Dermis blood vessel endothelial cell (primary cell): ENCODE data around the gene CD226. TPM values are rescaled to one million over a fixed set of nuclear protein-coding genes. Genes with fewer than 3 reads are reported as not detected.
"Not testable (repeated sequence)": the region's sequence is repeated elsewhere in the genome, so short reads cannot be mapped to it uniquely, and the experiment has no call there.

ENCODE experiments used
- DNase-seq: peaks from one replicate; pipeline ENCODE4 v3.0.0; 2010
- total RNA-seq: library from RNA; depleted of rRNA; stranded (reverse); fragments of >200 nt; gene quantifications from 2 replicates; pipeline ENCODE4 v1.2.3, GENCODE V29; 2014

The CD226 gene
- total RNA-seq, 1 donor from 2014 or later: 1.0 TPM

DNA sequence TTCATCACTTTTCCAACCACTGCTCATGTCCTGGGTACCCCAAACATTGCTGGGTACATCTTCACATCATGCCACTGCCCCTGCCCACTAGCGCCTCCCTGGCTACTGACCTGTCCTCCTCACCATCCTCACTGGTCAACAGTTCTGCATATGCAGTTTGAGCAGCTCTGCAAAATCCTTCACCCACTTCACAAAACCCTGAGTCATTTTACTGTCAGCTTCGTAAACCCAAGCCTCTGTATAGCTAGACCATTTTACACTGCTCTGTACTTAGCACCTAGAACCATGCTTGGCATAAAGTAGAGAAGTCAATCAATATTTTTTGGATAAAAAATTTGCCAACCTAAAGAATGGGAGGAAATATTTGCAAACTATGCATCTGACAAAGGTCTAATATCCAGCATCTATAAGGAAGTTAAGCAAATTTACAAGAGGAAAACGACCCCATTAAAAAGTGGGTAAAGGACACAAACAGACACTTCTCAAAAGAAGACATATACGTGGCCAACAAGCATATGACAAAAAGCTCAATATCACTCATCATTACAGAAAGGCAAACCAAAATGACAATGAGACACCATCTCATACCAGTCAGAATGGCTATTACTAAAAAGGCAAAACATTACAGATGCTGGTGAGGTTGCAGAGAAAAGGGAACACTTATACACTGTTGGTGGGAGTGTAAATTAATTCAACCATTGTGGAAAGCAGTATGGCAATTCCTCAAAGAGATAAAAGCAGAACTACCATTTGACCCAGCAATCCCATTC, 48.3 kb downstream of the CD226 start:
- DNase-seq: not testable (repeated sequence)

DNA sequence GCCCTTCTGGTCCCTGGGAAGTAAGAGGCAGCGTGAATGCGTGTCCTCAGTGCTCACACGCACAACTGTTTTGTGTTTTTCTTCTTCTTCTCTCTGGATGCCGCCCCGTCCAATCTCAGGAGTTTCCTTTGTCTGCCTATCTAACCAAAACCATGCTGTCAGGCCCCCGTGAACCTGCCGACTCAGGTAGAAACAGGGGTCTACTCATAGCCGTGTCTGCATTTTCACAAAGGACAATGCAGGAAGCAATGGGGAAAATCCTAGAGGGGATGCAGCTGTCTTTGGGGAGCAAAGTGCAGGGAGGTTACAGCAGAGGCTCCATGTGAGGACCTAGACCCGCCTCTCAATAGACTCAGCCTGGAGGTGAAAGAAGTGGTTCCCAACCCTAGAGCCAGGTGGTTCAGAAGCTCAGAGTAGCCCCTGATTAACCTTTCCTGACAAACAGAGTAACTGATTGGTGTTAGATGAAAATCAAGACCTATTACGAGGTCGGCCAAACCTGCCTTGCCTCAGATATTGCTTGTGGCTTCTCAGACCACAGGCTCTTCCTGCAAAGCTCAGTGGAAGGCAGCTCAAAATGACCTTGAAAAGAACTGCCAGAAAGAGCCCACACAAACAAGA, 49.3 kb downstream of the CD226 start:
- no peak for DNase-seq

DNA sequence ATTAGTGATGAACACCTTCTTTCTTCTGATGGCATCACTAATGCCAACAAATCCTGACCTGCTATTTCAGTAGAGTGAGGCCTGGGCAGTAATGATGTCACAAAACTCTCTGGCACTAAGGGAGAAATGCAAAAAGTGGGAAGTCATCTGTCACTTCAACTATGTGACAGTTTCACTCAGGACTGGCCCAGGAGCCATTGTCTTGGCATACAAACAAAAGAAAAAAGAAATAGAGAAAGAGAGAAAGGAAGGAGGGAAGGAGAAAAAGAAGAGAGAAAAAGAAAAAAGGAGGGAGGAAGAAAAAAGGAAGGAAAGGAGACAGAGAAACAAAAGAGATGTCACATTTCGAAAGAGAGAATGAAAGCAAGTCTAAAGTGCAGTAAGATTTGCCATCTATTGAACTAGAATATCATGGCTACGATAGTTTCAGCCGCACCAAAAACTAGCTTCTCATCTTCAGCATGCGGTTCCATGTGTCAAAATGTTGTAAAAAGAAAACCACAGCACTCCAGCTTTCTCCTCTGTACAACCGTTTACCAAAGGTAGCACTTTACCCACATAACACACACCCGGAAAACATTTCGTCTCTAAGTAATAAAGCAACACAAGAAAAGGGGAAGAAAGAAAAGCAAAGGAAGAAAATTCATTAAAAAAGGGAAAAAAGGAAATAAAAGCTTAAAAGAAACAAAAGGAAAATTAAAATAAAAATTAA, 50.1 kb downstream of the CD226 start:
- no peak for DNase-seq

DNA sequence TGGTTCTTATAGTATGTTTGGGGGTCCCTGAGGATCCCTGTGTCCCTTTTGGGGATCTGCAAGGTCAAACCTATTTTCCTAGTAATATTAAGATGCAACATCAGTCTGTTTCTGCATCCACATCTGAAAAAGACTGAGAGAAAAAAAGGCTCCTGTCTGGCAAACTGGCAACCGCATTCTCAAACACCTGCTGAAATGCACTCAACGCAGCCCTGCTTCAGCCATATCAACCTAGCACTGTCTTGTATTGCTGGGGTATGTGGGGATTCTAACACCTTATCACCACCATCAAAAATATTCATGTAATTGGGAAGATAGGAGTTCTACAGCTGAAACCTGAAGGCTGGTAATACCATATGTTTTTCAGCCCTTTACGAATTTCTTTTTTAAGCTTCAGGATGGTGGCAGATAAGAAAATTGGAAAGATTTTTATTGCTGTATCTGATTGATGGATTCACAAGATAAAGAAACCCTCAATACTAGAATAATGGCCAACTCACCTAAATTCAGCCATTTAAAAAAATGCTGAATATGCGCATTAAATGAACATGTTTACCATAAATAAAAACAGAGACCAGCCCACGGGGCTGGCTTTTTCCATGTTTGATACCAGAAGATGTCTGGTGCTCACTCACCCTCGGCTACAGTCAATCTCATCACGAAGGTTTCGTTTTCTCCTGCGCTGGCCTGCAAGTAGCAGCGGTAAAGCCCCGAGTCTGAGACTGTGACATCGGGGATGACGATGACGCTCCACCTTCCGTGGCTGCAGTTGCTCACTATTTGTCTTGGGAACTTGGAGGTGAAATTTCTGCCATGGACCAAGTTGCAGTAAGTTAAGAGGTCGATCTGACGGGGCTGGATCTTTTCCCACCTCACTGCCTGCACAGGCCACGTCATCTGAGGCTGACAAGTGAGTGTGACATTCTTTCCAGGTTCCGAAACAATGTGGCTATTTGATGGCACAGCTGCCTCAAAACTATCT, 52.3 kb downstream of the CD226 start:
- DNase-seq: no peak

DNA sequence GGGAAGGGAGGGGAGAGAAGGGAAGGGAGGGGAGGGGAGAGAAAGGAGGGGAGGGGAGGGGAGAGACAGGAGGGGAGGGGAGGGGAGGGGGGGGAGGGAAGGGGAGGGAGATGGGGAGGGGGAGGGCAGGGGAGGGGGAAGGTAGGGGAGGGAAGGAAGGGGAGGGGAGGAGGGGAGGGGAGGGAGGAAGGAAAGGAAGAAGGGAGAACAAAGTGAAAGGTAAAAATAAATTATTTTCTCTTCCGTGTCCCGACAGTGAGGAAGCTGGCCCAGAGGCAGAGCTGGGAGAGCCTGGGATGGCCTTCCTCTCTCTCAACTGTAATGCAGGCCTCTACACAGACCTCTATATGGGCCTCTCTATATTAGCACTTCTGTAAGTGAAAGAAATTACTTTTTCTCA, 53.2 kb downstream of the CD226 start:
- no peak for DNase-seq

DNA sequence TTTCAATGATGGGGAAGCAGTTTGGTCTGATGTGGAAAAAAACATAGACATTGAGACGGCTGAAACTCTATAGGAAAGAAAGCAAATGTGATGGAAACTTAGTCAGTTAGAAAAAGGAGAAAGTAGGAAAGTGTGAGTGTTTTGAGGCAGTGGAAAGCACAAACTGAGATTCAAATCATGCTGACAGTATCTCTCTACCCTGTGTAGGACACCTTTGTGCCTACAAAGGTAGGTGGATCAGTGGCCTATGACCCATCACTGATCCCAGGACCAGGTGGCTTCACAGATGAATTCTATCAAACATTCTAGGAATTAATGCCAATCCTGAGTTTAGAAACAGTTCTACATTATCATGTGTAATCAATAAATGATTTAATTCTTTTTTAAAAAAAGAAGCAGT, 57.1 kb downstream of the CD226 start:
- DNase-seq: no peak

DNA sequence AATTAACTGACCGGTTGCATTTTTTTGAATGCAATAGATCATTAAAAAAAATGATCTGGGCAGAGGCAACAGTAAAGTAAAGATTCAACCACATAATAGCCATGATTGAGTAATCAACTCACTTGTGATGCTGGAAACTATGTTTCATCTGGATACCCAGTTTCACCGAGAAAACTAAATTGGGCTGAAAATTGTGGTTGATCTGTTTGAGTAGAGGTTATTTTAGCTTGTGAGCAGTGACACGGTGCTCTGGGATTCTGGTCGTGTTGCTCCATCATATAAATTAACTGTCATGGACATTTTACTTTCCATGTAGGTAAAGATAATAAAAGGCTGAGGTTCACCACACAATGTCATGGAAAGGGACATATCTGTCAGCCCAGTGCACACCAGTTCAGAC, 58.7 kb downstream of the CD226 start:
- no peak for DNase-seq

DNA sequence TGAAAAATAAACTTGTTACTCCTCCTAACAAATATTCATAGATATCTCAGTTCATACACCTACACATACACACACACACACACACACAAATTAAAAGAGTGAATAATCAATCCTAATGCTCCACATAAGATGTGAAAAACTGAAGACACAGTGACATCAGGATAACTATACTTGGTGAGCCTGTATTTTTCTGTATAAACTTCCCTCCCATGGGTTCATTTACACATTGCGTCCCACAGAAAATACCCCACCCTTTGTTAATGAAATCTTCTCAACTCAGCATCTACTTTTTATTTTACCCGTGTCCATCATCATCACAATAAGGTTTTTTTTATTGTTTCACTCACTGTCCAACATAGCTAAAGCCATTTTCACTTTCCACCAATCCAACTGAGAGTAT, 60.4 kb downstream of the CD226 start:
- DNase-seq: no peak

DNA sequence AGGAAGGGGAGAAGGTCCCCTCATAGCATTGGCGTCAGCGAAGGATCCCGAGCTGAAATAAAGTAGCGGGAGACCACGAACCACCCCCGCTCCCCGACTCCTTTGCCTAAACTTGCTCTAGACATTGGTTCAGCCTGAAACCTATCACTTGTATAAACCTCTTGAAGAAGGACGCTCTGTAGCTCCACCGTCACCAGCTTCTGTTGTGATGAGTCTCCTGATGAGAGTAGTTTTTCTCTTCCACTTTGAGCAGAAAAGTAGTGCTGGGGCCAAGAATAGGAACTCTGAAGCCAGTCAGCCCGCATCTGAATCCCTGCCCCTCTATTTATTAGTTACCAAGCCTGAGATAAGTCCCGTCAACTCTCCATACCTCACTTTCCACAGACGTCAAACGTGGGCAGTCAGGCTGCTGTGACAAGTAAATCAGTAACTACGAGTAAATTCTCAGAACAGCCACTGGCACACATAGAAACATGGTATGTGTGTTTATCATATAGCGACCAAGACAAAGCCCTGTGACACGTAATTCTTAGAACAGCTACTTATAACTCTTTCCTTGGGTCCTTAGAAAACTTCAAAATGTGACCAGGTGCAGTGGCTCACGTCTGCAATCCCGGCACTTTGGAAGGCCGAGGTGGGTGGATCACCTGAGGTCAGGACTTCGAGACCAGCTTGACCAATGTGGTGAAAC, 61.7 kb downstream of the CD226 start:
- no peak for DNase-seq

DNA sequence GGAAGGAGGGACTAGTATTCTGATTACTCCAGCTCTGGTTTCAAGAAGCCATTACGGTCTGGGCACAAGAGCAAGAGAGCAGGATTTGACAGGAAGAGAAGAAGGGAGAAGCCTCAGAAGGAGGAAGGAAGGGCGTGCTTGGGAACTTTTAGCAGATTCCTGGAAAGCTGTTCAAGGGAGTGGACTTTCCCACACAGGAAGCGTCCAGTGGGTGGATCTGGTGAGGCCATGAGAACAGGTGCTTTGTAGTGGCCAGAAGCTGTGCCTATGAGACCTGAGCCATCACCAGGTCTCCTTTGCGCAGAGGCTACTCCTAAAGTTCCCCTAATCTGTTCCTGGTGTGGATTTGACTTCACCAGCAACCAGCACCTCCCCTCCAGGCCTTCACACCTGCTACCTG, 62.3 kb downstream of the CD226 start:
- no peak for DNase-seq

DNA sequence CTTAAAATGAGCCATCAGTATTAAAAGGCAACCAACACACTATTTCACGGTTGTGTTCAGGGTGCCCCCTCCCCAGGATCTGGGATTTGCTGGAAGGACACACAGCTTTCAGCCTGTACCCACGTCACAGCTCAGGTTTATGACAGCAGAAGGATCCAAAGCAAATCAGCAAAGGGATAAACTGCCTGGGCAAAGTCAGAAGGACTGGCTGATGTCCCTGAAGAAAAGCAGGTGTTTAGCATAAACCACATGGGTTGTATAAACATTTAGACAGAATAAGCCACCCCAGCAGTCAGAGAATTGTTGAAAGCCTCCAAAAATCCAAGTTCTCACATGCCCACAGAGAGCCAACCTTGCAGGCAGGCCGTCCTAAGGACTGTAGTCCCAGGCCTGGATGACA, 63.9 kb downstream of the CD226 start:
- no peak for DNase-seq

DNA sequence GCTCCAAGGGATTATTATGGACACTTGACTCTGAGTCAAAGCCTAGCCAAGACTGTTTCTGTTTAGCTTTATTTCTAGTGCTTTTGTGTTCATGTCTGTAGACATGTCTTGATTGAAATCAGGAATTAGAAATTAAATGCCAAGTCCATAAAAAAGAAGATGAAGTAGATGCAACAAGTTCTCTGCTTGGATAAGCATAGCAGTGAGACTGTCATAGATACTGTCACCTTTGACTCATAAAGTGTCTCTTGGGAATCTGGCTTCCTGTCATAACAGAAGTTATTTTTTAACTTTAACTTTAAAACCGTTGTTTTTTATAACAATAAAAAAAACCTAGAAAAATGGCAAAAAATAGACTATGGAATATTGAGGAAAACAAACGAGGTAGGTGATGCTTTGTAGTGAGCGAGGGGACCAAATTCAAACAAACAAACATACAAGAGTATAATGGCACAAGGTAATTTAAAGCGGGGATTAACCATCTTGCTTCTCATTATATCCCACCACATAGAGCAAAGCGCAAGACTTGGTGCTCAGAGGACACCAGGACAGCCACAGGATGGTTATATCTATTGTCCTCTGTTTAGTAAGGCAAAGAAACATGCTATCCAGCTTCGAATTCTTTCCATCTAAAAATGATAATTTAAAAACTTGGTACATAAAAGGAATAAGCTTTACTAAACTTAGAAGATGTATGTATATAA, 64.6 kb downstream of the CD226 start:
- DNase-seq: no peak

DNA sequence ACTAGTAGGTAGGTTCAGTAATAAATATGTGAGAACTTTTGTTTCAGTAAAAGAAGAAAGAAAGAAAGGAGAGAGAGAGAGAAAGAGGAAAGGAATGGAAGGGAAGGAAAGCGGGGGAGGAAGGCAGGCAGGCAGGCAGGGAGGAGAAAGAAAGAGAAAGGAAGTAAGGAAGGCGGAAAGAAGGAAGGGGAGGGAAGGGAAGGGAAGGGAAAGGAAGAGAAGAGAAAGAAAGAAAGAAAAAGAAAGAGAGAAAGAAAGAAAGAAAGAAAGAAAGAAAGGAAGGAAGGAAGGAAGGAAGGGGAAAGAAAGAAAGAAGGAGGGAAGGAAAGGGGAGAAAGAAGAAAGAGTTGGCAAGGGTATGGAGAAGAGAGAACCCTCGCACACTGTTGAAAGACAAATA, 67.6 kb downstream of the CD226 start:
- DNase-seq: no peak

DNA sequence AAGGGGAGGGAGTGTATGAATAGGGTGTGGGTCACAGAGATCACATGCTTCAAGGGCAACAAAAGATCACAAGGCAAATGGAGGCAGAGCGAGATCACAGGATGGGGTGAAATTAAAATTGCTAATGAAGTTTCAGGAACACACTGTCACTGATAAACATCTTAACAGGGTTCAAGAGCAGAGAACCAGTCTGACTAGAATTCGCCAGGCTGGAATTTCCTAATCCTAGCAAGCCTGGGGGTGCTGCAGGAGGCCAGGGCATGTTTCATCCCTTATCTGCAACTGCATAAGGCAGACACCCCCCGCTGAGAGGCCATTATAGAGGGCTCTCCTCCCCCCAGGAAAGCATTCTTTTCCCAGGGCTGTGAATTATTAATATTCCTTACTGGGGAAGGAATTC, 68.6 kb downstream of the CD226 start:
- not testable (repeated sequence) for DNase-seq

DNA sequence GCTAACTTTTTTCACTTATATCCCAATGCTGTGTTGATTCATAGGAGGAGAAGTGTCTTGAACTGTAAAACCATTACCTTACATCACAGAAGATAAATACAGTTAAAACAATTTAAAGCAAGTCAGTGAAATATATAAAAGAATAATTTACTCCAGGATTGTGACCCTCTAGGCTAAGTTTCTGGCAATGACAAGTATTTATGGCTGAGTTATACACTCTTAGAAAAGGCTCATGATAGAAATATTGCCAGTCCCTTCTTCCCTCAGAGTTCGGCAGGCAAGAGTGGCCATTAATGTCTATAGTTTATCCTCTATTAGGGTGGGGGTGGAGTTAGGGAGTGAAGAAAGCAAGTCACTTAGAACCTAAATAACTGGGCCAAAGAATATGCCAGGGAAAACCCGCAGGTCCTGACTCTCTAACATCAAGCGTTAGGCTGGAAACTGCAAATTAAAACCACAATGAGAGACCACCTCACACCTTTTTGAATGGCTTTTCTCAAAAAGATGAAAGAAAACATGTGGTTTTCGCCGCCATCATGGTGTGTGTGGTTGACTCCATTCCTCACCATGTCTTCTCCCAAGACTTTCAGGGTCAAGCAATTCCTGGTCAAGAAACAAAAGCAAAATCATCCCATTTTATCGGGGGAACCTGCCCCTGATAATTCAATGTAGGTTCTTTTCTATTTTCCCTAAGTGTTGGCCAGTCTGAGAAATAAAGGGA, 69.3 kb downstream of the CD226 start:
- DNase-seq: no peak

DNA sequence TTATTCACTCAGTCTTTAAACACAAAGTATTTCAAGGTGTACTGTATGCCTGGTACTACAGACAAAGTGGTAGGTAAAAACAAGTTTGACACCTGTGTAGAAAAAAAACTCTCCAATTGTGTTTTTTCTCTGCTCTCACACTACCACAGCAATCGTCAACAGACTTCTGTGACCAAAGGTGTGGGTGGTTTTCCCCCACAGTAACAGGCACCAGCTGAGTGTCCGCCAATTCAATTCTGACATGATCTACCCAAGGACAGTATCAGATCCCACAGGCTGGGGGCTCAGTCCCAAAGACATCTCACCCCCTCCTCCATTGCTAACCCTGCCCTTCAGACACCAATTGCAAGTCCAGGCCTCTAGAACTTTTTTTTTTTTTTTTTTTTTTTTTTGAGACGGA, 71.2 kb downstream of the CD226 start:
- no peak for DNase-seq

DNA sequence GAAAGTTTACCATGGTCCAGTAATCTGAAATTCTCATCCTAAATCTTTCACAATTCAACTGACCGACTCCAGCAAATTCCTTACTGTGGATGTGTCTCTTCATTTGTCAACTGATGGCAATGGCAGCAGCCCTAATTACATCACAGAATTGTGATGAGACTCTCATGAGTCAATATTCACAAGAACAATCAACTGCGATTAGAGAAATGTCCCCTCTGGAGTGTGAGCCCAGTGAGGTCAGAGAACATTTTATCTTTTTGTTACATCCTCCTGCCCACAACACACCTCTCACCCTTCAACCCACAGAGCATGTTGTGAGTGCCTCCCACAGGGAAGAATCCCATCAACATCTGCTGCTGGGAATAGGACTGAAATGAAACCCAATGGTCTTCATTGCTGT, 73.6 kb downstream of the CD226 start:
- DNase-seq: no peak

DNA sequence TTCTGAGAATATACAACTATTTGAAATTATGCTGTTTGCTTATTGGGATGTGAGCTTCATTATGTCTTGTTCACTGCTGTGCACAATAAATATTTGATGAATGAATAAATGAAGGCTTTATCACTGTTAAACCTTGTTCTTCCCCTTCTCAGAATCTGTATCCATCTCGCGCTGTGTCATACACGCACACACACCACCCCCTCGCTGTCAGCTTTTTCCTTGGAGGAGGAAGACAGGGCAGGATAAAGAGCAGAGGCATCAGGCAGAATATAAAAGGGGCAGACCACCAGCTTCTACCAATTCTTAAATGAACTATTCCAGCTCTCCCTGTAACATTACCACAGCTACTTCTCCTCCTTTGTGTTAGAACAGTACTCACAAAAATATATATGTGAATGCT, 75.0 kb downstream of the CD226 start:
- no peak for DNase-seq

DNA sequence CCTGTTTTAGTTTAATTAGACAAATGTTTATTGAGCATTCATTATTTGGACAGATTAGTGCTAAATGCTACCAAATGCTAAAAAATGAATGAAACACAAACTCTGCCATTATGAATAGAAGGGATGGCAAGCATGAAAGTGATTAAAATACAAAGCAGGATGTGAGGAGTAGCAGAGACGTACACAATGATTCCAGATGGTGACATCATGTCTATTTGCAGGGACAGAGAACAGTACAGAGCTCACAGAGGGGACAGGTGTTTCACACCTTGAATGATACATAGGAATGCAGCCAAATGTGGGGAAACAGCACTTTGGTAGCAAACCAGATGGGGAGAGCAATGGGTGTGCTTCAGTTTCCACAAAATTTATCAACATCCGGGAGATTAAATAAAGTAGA, 76.3 kb downstream of the CD226 start:
- DNase-seq: no peak

DNA sequence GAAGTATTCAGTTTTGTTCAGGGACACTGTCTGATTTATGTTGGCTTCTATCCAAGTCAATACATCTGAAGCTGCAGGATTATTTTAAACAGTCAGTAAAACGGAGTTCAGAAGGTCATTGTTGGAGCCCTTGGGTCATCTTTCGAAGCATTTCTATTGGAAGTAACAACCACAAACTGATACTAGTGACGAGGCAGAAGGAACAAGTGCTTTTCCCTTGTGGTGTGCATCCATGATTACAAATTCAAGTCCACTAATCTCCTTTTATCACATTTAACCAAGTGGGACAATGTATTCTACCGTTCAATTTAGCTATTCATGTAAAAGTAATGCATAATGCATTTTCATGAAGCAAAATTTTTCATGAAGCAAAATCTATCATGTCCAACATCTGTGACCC, 76.9 kb downstream of the CD226 start:
- DNase-seq: no peak

DNA sequence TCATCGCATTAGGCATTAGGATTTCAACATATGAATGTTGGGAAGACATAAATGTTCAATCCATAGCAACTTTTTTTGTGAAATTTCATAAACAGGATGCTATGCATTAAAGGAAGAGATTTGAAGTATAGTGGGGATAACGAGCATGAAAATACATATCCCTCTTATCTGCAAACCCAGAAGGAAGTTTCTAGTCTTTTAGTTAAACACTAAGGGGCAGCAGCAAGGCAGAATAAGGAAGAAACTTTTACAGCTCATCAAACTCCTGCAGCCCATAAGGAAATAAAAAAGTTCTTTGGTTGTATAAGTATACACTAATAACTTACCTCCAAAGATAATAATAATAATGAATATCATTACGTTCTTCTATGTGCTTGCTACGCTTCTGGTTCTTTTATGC, 81.5 kb downstream of the CD226 start:
- DNase-seq: no peak
